ENCODE results near the gene RASAL2. TPM values are rescaled to one million over a fixed set of nuclear protein-coding genes. Genes with fewer than 3 reads are reported as not detected.
"Not testable (repeated sequence)": the region's sequence is repeated elsewhere in the genome, so short reads cannot be mapped to it uniquely, and the experiment has no call there.

Gene RASAL2
- total RNA-seq, 1 experiment from 2014 or later = not detected

GRCh38 chr1:178115260-178115659, 21.4 kb downstream of the RASAL2 start:
- Histone ChIP-seq H3K9ac (ENCODE audit: low read length) (no peak overlapping the region), H3K27ac (ENCODE audit: low read length) (no peak overlapping the region), H3K4me2 (ENCODE audit: low read depth, low read length, poor library complexity, severe bottlenecking) (no peak overlapping the region), H3K79me2 (ENCODE audit: low read length) (no peaks in the 10 kb centered on the region), H2AFZ (ENCODE audit: low read length) (no peak overlapping the region), H3K9me2 (replicated peaks; ENCODE audit: insufficient read depth, low read length) (no peaks in the 10 kb centered on the region), H4K20me1 (ENCODE audit: insufficient read depth, low read depth, low read length) (no peaks in the 10 kb centered on the region), H3K4me3 (ENCODE audit: low read length) (no peak overlapping the region), H3K4me1 (ENCODE audit: low read length) (no peaks in the 10 kb centered on the region), H3K36me3 (ENCODE audit: insufficient read depth, low read length) (no peaks in the 10 kb centered on the region), H3K9me3 (ENCODE audit: low read length) (no peaks in the 10 kb centered on the region), H3K27me3 (ENCODE audit: low read length) (no peaks in the 10 kb centered on the region)
- DNase-seq = no peak

DNA sequence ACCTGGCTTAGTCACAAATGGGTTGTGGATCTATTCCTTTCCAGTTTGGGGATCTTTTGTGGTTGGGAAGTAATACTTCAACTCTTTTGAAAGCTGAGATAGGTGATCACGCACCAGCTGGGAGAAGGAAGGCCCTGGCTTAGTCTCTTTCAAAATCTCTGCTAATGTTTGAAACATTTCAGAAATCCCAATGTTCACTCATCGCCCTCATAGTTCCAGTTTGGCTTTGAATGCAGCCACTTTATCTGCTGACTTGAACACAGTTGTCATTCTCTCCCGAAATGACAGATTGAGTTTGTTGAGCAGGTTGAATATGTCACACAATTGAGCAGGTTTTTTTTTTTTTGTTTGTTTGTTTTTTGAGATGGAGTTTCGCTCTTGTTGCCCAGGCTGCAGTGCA, 24.6 kb downstream of the RASAL2 start:
- Histone ChIP-seq H3K9me2 (replicated peaks; ENCODE audit: insufficient read depth, low read length) (no peaks in the 10 kb centered on the region), H4K20me1 (ENCODE audit: insufficient read depth, low read depth, low read length) (no peaks in the 10 kb centered on the region), H3K4me1 (ENCODE audit: low read length) (no peaks in the 10 kb centered on the region), H2AFZ (ENCODE audit: low read length) (no peak overlapping the region), H3K4me2 (ENCODE audit: low read depth, low read length, poor library complexity, severe bottlenecking) (no peak overlapping the region), H3K27ac (ENCODE audit: low read length) (no peak overlapping the region), H3K27me3 (ENCODE audit: low read length) (no peaks in the 10 kb centered on the region), H3K4me3 (ENCODE audit: low read length) (no peak overlapping the region), H3K9me3 (ENCODE audit: low read length) (no peaks in the 10 kb centered on the region), H3K36me3 (ENCODE audit: insufficient read depth, low read length) (no peaks in the 10 kb centered on the region), H3K9ac (ENCODE audit: low read length) (no peak overlapping the region), H3K79me2 (ENCODE audit: low read length) (no peaks in the 10 kb centered on the region)
- DNase-seq = no peak

DNA sequence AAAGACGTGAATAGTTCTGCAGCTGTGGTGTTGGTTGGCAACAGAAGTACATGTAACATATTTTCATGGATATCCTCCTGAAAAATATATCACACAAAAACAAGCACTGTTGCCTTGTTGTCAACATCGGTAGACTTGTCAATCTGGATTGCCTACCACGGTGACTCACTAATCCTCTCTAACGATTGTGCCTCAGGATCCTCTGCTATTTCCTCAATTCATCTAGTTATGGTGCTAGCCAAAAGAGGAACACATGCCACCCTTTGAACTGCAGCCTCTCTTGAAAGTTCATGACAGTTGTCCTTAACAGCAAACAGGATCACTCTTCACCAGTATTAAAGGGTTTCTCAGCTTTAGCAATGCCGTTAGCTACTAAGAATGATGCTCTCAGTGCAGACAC, 25.7 kb downstream of the RASAL2 start:
- Histone ChIP-seq H3K4me2 (ENCODE audit: low read depth, low read length, poor library complexity, severe bottlenecking) (no peak overlapping the region), H3K4me1 (ENCODE audit: low read length) (no peaks in the 10 kb centered on the region), H3K9me3 (ENCODE audit: low read length) (no peaks in the 10 kb centered on the region), H3K4me3 (ENCODE audit: low read length) (no peak overlapping the region), H2AFZ (ENCODE audit: low read length) (no peak overlapping the region), H3K9me2 (replicated peaks; ENCODE audit: insufficient read depth, low read length) (no peaks in the 10 kb centered on the region), H3K27ac (ENCODE audit: low read length) (no peak overlapping the region), H3K9ac (ENCODE audit: low read length) (no peak overlapping the region), H3K27me3 (ENCODE audit: low read length) (no peaks in the 10 kb centered on the region), H3K79me2 (ENCODE audit: low read length) (no peaks in the 10 kb centered on the region), H3K36me3 (ENCODE audit: insufficient read depth, low read length) (no peaks in the 10 kb centered on the region), H4K20me1 (ENCODE audit: insufficient read depth, low read depth, low read length) (no peaks in the 10 kb centered on the region)
- no peak for DNase-seq

- Histone ChIP-seq H3K4me1 (ENCODE audit: low read length) (no peaks in the 10 kb centered on the region), H3K27ac (ENCODE audit: low read length) (no peak overlapping the region), H2AFZ (ENCODE audit: low read length) (no peak overlapping the region), H3K9me2 (replicated peaks; ENCODE audit: insufficient read depth, low read length) (no peaks in the 10 kb centered on the region), H3K27me3 (ENCODE audit: low read length) (no peaks in the 10 kb centered on the region), H3K4me3 (ENCODE audit: low read length) (no peak overlapping the region), H3K9ac (ENCODE audit: low read length) (no peak overlapping the region), H3K9me3 (ENCODE audit: low read length) (no peaks in the 10 kb centered on the region), H3K4me2 (ENCODE audit: low read depth, low read length, poor library complexity, severe bottlenecking) (no peak overlapping the region), H3K79me2 (ENCODE audit: low read length) (no peaks in the 10 kb centered on the region), H4K20me1 (ENCODE audit: insufficient read depth, low read depth, low read length) (no peaks in the 10 kb centered on the region), H3K36me3 (ENCODE audit: insufficient read depth, low read length) (no peaks in the 10 kb centered on the region)
- DNase-seq = no peak
These were observed 26.2 kb downstream of the RASAL2 start for GRCh38 chr1:178120088-178120487.

DNA sequence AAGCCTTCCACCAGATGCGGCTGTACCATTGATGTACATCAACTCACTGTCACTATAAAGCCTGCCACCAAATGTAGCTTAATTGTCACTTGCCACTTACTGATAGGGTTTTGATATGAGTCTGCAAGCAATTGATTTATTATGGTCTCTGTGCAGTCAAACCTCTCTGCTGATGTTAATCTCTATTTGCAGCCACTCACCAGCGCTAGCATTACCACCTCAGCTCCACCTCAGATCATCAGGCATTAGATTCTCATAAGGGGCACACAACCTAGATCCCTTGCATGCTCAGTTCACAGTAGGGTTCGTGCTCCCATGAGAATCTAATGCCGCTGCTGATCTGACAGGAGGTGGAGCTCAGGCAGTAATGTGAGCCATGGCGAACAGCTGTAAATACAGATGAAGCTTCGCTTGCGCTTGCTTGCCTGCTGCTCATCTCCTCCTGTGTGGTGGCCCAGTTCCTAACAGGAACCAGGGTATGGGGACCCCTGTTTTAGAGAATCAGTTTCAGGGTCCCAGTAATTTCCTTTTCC, 26.7 kb downstream of the RASAL2 start:
- not testable (repeated sequence) for DNase-seq; H2AFZ ChIP-seq (ENCODE audit: low read length); H3K4me3 ChIP-seq (ENCODE audit: low read length); H3K4me2 ChIP-seq (ENCODE audit: low read depth, low read length, poor library complexity, severe bottlenecking); H3K27me3 ChIP-seq (ENCODE audit: low read length); H3K4me1 ChIP-seq (ENCODE audit: low read length); H4K20me1 ChIP-seq (ENCODE audit: insufficient read depth, low read depth, low read length); H3K79me2 ChIP-seq (ENCODE audit: low read length); H3K36me3 ChIP-seq (ENCODE audit: insufficient read depth, low read length); H3K9me2 ChIP-seq (replicated peaks; ENCODE audit: insufficient read depth, low read length); H3K27ac ChIP-seq (ENCODE audit: low read length); H3K9me3 ChIP-seq (ENCODE audit: low read length); H3K9ac ChIP-seq (ENCODE audit: low read length)

DNA sequence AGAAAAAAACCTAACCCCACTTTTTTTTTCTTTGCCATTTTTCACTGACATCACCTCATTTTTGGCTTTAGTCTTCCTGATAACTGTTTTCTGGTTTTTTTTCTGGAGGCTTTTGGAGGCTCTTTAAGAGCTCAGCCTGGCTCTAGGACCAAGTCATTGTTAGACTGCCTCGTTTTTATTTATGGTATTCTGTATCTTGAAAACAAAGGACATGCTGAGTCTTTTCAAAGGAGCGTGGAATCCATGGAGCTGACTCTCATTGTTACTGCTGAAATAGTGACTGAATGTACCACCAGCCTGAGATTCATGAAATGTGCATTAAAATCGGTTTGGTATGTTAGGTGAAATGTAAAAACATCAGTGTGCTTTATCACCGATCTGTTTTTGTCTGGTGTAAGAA, 28.0 kb downstream of the RASAL2 start:
- Histone ChIP-seq H3K36me3 (ENCODE audit: insufficient read depth, low read length) (no peaks in the 10 kb centered on the region), H2AFZ (ENCODE audit: low read length) (no peak overlapping the region), H3K27me3 (ENCODE audit: low read length) (no peaks in the 10 kb centered on the region), H3K4me2 (ENCODE audit: low read depth, low read length, poor library complexity, severe bottlenecking) (no peak overlapping the region), H4K20me1 (ENCODE audit: insufficient read depth, low read depth, low read length) (no peaks in the 10 kb centered on the region), H3K9ac (ENCODE audit: low read length) (no peak overlapping the region), H3K9me2 (replicated peaks; ENCODE audit: insufficient read depth, low read length) (no peaks in the 10 kb centered on the region), H3K9me3 (ENCODE audit: low read length) (no peaks in the 10 kb centered on the region), H3K27ac (ENCODE audit: low read length) (no peak overlapping the region), H3K4me3 (ENCODE audit: low read length) (no peak overlapping the region), H3K79me2 (ENCODE audit: low read length) (no peaks in the 10 kb centered on the region), H3K4me1 (ENCODE audit: low read length) (no peaks in the 10 kb centered on the region)
- DNase-seq = no peak

DNA sequence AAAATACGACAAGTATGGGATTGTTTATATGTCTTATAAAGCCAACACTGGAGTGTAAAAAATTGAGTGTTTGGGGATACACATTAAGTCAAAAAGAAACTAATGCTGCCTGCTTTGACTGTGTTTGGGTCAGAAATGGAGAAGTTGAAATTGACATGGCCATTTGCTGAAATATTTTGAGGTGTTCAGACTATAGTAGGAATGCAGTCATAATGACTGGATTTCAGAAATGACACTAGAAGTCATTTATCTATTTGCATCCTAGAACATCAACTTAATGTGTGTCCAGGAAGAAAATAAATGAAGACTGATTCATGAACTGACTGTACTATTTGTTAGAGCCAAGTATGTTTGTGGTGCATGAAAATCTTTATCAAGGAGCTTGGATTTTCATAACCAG, 28.4 kb downstream of the RASAL2 start:
- no peaks in the 10 kb centered on the region for H3K9me2 ChIP-seq (replicated peaks; ENCODE audit: insufficient read depth, low read length)
- no peaks in the 10 kb centered on the region for H3K4me1 ChIP-seq (ENCODE audit: low read length)
- H3K4me3 ChIP-seq (ENCODE audit: low read length) = no peak overlapping the region
- H3K27ac ChIP-seq (ENCODE audit: low read length) = no peak overlapping the region
- no peak overlapping the region for H3K9ac ChIP-seq (ENCODE audit: low read length)
- H3K79me2 ChIP-seq (ENCODE audit: low read length) = no peaks in the 10 kb centered on the region
- no peak for DNase-seq
- H3K4me2 ChIP-seq (ENCODE audit: low read depth, low read length, poor library complexity, severe bottlenecking) = no peak overlapping the region
- H2AFZ ChIP-seq (ENCODE audit: low read length) = no peak overlapping the region
- no peaks in the 10 kb centered on the region for H3K36me3 ChIP-seq (ENCODE audit: insufficient read depth, low read length)
- H4K20me1 ChIP-seq (ENCODE audit: insufficient read depth, low read depth, low read length) = no peaks in the 10 kb centered on the region
- no peaks in the 10 kb centered on the region for H3K27me3 ChIP-seq (ENCODE audit: low read length)
- H3K9me3 ChIP-seq (ENCODE audit: low read length) = no peaks in the 10 kb centered on the region

- Histone ChIP-seq H3K4me1 (ENCODE audit: low read length) (no peaks in the 10 kb centered on the region), H4K20me1 (ENCODE audit: insufficient read depth, low read depth, low read length) (no peaks in the 10 kb centered on the region), H3K79me2 (ENCODE audit: low read length) (no peaks in the 10 kb centered on the region), H3K36me3 (ENCODE audit: insufficient read depth, low read length) (no peaks in the 10 kb centered on the region), H3K4me3 (ENCODE audit: low read length) (no peak overlapping the region), H3K9me2 (replicated peaks; ENCODE audit: insufficient read depth, low read length) (no peaks in the 10 kb centered on the region), H3K4me2 (ENCODE audit: low read depth, low read length, poor library complexity, severe bottlenecking) (no peak overlapping the region), H2AFZ (ENCODE audit: low read length) (no peak overlapping the region), H3K9me3 (ENCODE audit: low read length) (no peaks in the 10 kb centered on the region), H3K9ac (ENCODE audit: low read length) (no peak overlapping the region), H3K27ac (ENCODE audit: low read length) (no peak overlapping the region), H3K27me3 (ENCODE audit: low read length) (no peaks in the 10 kb centered on the region)
- DNase-seq = no peak
These were observed 30.2 kb downstream of the RASAL2 start for GRCh38 chr1:178124115-178124514.

- no peaks in the 10 kb centered on the region for H3K79me2 ChIP-seq (ENCODE audit: low read length)
- no peaks in the 10 kb centered on the region for H3K27me3 ChIP-seq (ENCODE audit: low read length)
- H3K9ac ChIP-seq (ENCODE audit: low read length) = no peak overlapping the region
- no peak overlapping the region for H3K27ac ChIP-seq (ENCODE audit: low read length)
- H3K9me2 ChIP-seq (replicated peaks; ENCODE audit: insufficient read depth, low read length) = no peaks in the 10 kb centered on the region
- no peak overlapping the region for H3K4me2 ChIP-seq (ENCODE audit: low read depth, low read length, poor library complexity, severe bottlenecking)
- H2AFZ ChIP-seq (ENCODE audit: low read length) = no peak overlapping the region
- no peaks in the 10 kb centered on the region for H3K36me3 ChIP-seq (ENCODE audit: insufficient read depth, low read length)
- H3K4me1 ChIP-seq (ENCODE audit: low read length) = no peaks in the 10 kb centered on the region
- no peaks in the 10 kb centered on the region for H4K20me1 ChIP-seq (ENCODE audit: insufficient read depth, low read depth, low read length)
- no peaks in the 10 kb centered on the region for H3K9me3 ChIP-seq (ENCODE audit: low read length)
- no peak for DNase-seq
- no peak overlapping the region for H3K4me3 ChIP-seq (ENCODE audit: low read length)
These were observed 32.4 kb downstream of the RASAL2 start for GRCh38 chr1:178126261-178126660.
